HEK293T (cell line): Measurements from ENCODE around the gene SHD.

ENCODE experiments used
- FOXM1 ChIP-seq: fragments of 450-650 bp; IDR thresholded peaks from 2 replicates; pipeline ENCODE4 v1.6.1; 2017; ENCODE audit warnings: mild to moderate bottlenecking, borderline replicate concordance
- SUZ12 ChIP-seq: fragments of 450-650 bp; IDR thresholded peaks from 2 replicates; pipeline ENCODE4 v1.6.1; 2016; ENCODE audit warnings: mild to moderate bottlenecking
- ZNF384 ChIP-seq: fragments of 450-650 bp; IDR thresholded peaks from 2 replicates; pipeline ENCODE4 v1.6.1; 2016

GRCh38 chr19:4278010-4278409 lies 1.1 kb upstream of the SHD start:
- TF ChIP-seq FOXM1 = no peak
- no peak for TF ChIP-seq ZNF384
- TF ChIP-seq SUZ12 = no peak
